ENCODE data around the gene GAPT.

DNA sequence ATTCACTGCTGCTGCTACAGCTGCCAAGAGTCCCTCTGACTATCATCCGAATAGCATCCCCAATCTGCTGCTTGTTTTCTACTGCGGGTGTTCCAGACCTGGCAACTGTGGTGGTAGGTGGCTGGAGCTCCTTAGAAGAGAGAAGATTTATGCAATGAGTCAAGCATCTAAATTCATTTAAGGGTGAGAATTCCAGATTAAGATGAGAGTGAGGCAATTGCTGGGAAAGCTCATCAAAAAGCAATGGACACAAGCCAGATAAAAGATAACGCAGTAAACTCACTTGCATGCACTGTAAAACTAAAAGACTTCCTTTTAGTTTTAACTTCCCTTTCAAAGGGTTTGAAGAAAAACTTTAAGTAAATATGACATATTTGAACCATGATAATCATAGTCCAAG, 35.2 kb upstream of the GAPT start:
- TF ChIP-seq POLR2A (IDR thresholded peaks at IDR 0.05): no peak
- TF ChIP-seq, protein P1, sequence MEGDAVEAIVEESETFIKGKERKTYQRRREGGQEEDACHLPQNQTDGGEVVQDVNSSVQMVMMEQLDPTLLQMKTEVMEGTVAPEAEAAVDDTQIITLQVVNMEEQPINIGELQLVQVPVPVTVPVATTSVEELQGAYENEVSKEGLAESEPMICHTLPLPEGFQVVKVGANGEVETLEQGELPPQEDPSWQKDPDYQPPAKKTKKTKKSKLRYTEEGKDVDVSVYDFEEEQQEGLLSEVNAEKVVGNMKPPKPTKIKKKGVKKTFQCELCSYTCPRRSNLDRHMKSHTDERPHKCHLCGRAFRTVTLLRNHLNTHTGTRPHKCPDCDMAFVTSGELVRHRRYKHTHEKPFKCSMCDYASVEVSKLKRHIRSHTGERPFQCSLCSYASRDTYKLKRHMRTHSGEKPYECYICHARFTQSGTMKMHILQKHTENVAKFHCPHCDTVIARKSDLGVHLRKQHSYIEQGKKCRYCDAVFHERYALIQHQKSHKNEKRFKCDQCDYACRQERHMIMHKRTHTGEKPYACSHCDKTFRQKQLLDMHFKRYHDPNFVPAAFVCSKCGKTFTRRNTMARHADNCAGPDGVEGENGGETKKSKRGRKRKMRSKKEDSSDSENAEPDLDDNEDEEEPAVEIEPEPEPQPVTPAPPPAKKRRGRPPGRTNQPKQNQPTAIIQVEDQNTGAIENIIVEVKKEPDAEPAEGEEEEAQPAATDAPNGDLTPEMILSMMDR (IDR thresholded peaks at IDR 0.05): no peak

Data from adrenal gland (tissue), 5 donors.